CD8-positive, alpha-beta memory T cell (primary cell): Measurements from ENCODE around the gene RXFP4. TPM values are rescaled to one million over a fixed set of nuclear protein-coding genes. Genes with fewer than 3 reads are reported as not detected.
A peak's percentile ranks its signal among the peaks of the same experiment; 100 is the strongest.

ENCODE experiments used
- CTCF ChIA-PET: fragments of 350-600 bp; sonication (Branson Sonifier 250); formaldehyde crosslinking; loops from one replicate; lab custom pipeline; 2021; ENCODE audit warnings: antibody characterized with exemption; lab: Charles Lee
- POLR2A ChIA-PET: fragments of 350-600 bp; sonication (Branson Sonifier 250); formaldehyde crosslinking; loops from one replicate; lab custom pipeline; 2021; ENCODE audit warnings: antibody characterized with exemption; lab: Charles Lee
- DNase-seq, 5 donors: peaks; one replicate each; pipeline versions ENCODE4 v3.0.0 to v3.0.0-alpha.2; 2020 to 2022; ENCODE audit warnings: mixed read lengths in 1 of 5
- H3K27ac ChIP-seq: one replicate; pipeline ENCODE4 v1.7.0; 2013; ENCODE audit warnings: low read depth, mild to moderate bottlenecking, low read length, moderate library complexity
- H3K27me3 ChIP-seq: 2 replicates; pipeline ENCODE4 v1.7.0; 2013; ENCODE audit warnings: low read length, mild to moderate bottlenecking; ENCODE audit not compliant: insufficient read depth, poor library complexity, severe bottlenecking
- H3K36me3 ChIP-seq: 2 replicates; pipeline ENCODE4 v1.7.0; 2013; ENCODE audit warnings: mild to moderate bottlenecking, low read length, moderate library complexity; ENCODE audit not compliant: insufficient read depth
- H3K4me1 ChIP-seq: 2 replicates; pipeline ENCODE4 v1.7.0; 2013; ENCODE audit warnings: mild to moderate bottlenecking, low read length, moderate library complexity; ENCODE audit not compliant: insufficient read depth
- H3K4me3 ChIP-seq: 2 replicates; pipeline ENCODE4 v1.7.0; 2013; ENCODE audit warnings: mild to moderate bottlenecking, low read length
- H3K9me3 ChIP-seq: 2 replicates; pipeline ENCODE4 v1.7.0; 2013; ENCODE audit warnings: mild to moderate bottlenecking, low read length
- H3K27ac Mint-ChIP-seq, 8 donors: one replicate each; pipeline ENCODE4 v1.8.0; 2020 to 2021; ENCODE audit warnings: mixed read lengths in 8 of 8, mild to moderate bottlenecking in 6 of 8, inconsistent platforms in 3 of 8, moderate library complexity in 3 of 8
- H3K27me3 Mint-ChIP-seq, 2 donors: one replicate each; pipeline ENCODE4 v1.8.0; 2020 to 2021; ENCODE audit warnings: mixed read lengths in 2 of 2, mild to moderate bottlenecking in 1 of 2, moderate library complexity in 1 of 2
- H3K36me3 Mint-ChIP-seq, 3 donors: one replicate each; pipeline ENCODE4 v1.8.0; 2020 to 2021; ENCODE audit warnings: mixed read lengths in 3 of 3, inconsistent platforms in 1 of 3, mild to moderate bottlenecking in 1 of 3
- H3K4me1 Mint-ChIP-seq, 3 donors: one replicate each; pipeline ENCODE4 v1.8.0; 2020 to 2021; ENCODE audit warnings: mixed read lengths in 3 of 3, inconsistent platforms in 1 of 3, mild to moderate bottlenecking in 1 of 3
- H3K4me3 Mint-ChIP-seq, 7 donors: one replicate each; pipeline ENCODE4 v1.8.0; 2020 to 2021; ENCODE audit warnings: mixed read lengths in 7 of 7, mild to moderate bottlenecking in 6 of 7, moderate library complexity in 4 of 7, inconsistent platforms in 2 of 7
- H3K9me3 Mint-ChIP-seq, 5 donors: one replicate each; pipeline ENCODE4 v1.8.0; 2020 to 2022; ENCODE audit warnings: mixed read lengths in 5 of 5, mild to moderate bottlenecking in 3 of 5, moderate library complexity in 2 of 5, inconsistent platforms in 1 of 5
- polyA plus RNA-seq: library from polyadenylated mRNA; unstranded; fragments of 300-500 nt; fragmentation: Illumina TruSeq; gene quantifications from one replicate; pipeline ENCODE4 v1.2.3, GENCODE V29; 2021
- total RNA-seq, 2 experiments: library from RNA; stranded (reverse); gene quantifications; one replicate each; pipeline ENCODE4 v1.2.3, GENCODE V29; 2021

Gene RXFP4
- total and polyA plus RNA-seq, 3 experiments from 2014 or later, result 0.29 TPM; not detected in 2

DNA sequence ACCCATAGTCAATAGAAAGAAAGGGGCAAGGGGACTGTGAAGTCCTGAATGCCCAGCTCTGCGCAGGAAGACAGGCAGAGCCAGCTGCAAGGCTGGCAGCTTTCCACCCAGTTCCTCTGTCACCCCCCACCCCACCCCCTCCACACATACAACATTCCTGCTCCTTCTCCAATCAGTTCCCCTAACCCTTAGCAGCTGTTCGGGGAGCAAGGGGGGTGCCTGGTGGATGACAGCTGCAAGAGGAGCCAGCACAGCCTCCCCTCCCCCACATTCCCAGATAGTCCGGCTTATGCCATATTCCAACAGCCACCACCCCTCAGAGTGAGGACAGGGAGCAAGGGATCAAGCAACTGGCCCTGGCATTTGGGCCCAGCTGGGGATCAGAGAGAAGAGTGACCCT, 27.2 kb downstream of the RXFP4 start:
- no peak for DNase-seq
- Mint-ChIP-seq H3K27ac (peak overlapping the region; percentile 78 to 96 (median 92)), H3K4me1 (peaks cover 74 to 79% (median 77%) of the 10 kb centered on the region in 3 donors), H3K36me3 (peaks cover 0 to 84% (median 10%) of the 10 kb centered on the region in 3 donors), H3K9me3 (no peaks in the 10 kb centered on the region), H3K4me3 (peak overlapping the region in 5 of 7 donors; percentile 3 to 76 (median 67)), H3K27me3 (no peaks in the 10 kb centered on the region)
- Histone ChIP-seq H3K9me3 (no peaks in the 10 kb centered on the region), H3K27me3 (no peaks in the 10 kb centered on the region), H3K27ac (no peak overlapping the region), H3K4me1 (peaks cover 76% of the 10 kb centered on the region), H3K4me3 (peak overlapping the region; percentile 8), H3K36me3 (peaks cover 34% of the 10 kb centered on the region)
- ChIA-PET POLR2A (interaction anchor here (3.3 kb wide), 1 partner anchor 8 kb away, joined by 31 read pairs; the partner anchor contains the start of gene ARHGEF2), CTCF (interaction anchor here (1.0 to 3.9 kb wide), 5 partner anchors 9 to 38 kb away, joined by 3 to 34 read pairs (median 4); partner anchors contain the start of gene ARHGEF2)

DNA sequence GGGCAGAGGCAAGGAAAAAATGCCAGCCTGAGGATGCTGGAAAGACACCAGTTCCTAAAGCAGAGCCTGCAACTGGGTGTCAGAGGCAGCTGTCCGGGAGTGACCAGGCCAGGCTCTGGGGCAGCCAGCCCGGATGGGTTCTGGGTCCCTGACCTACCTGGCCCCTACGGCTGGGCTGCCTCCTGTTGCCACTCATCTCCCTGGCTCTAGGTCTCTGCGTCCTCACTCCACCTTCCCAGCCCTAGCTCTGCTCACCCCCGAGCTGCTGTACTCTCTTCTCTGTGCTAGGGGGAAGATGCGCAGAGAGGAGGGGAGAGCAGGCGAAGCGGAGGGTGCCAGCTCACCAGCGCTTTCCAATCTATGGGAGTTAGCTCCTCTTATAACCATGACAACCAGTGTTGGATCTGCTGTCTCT, 27.9 kb downstream of the RXFP4 start:
- ChIA-PET POLR2A (interaction anchor here (0.7 kb wide), 1 partner anchor 9 kb away, joined by 4 read pairs; the partner anchor contains the start of gene ARHGEF2), CTCF (interaction anchor here (3.9 kb wide), 1 partner anchor 8 kb away, joined by 34 read pairs; the partner anchor contains the start of gene ARHGEF2)
- H3K4me1 Mint-ChIP-seq, result peaks cover 80 to 86% (median 84%) of the 10 kb centered on the region in 3 donors
- Histone ChIP-seq H3K27ac (peak overlapping the region; percentile 13), H3K4me3 (no peak overlapping the region), H3K27me3 (no peaks in the 10 kb centered on the region), H3K36me3 (peaks cover 31% of the 10 kb centered on the region), H3K4me1 (peaks cover 84% of the 10 kb centered on the region), H3K9me3 (no peaks in the 10 kb centered on the region)
- peaks cover 0 to 84% (median 7%) of the 10 kb centered on the region in 3 donors for H3K36me3 Mint-ChIP-seq
- no peaks in the 10 kb centered on the region for H3K27me3 Mint-ChIP-seq
- no peak for DNase-seq
- no peaks in the 10 kb centered on the region for H3K9me3 Mint-ChIP-seq
- H3K27ac Mint-ChIP-seq, result peak overlapping the region; percentile 78 to 97 (median 93)
- H3K4me3 Mint-ChIP-seq, result peak overlapping the region in 6 of 7 donors; percentile 26 to 60 (median 44)

DNA sequence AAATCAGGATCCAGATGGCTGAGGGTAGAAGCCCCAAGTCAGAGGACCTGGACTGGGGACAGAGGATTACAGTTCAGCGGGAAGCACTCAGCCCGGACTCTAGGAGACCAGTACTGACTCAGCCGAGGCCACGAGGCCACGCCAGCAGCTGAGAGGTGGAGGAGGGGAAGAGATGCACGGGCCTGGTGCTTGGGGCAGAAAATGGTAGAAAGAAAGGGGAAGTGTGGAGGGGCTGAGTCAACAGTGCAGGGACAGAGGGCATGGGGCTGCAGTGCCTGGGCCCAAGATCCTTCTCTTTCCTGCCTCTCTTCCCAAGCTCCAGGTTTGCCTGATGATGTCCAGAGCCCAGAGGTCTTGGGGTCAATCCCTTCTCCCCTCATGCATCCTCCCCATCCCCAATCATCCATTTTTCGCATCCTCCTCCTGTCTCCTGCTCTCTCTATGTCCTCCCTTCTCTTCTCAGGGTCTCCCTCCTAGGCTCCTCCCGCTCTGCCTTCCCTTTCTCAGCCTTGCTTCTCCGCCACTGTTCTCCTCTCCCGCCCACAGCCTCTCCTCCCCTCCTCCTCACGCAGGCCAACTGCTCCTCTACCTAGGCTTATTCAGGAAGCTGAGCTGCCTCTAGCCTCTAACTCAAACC, 29.2 kb downstream of the RXFP4 start:
- peaks cover 92 to 99% (median 97%) of the 10 kb centered on the region in 3 donors for H3K4me1 Mint-ChIP-seq
- peaks cover 21% of the 10 kb centered on the region for H3K36me3 ChIP-seq
- H3K4me3 Mint-ChIP-seq, result peak overlapping the region; percentile 48 to 75 (median 57)
- CTCF ChIA-PET, result no interaction called here
- POLR2A ChIA-PET, result no interaction called here
- H3K27me3 Mint-ChIP-seq, result no peaks in the 10 kb centered on the region
- peak overlapping the region; percentile 56 for H3K27ac ChIP-seq
- no peaks in the 10 kb centered on the region for H3K9me3 Mint-ChIP-seq
- no peak for DNase-seq
- peak overlapping the region; percentile 83 to 97 (median 93) for H3K27ac Mint-ChIP-seq
- H3K4me1 ChIP-seq, result peaks cover 96% of the 10 kb centered on the region
- no peaks in the 10 kb centered on the region for H3K9me3 ChIP-seq
- no peaks in the 10 kb centered on the region for H3K27me3 ChIP-seq
- H3K36me3 Mint-ChIP-seq, result peaks cover 0 to 75% (median 4%) of the 10 kb centered on the region in 3 donors
- H3K4me3 ChIP-seq, result no peak overlapping the region

DNA sequence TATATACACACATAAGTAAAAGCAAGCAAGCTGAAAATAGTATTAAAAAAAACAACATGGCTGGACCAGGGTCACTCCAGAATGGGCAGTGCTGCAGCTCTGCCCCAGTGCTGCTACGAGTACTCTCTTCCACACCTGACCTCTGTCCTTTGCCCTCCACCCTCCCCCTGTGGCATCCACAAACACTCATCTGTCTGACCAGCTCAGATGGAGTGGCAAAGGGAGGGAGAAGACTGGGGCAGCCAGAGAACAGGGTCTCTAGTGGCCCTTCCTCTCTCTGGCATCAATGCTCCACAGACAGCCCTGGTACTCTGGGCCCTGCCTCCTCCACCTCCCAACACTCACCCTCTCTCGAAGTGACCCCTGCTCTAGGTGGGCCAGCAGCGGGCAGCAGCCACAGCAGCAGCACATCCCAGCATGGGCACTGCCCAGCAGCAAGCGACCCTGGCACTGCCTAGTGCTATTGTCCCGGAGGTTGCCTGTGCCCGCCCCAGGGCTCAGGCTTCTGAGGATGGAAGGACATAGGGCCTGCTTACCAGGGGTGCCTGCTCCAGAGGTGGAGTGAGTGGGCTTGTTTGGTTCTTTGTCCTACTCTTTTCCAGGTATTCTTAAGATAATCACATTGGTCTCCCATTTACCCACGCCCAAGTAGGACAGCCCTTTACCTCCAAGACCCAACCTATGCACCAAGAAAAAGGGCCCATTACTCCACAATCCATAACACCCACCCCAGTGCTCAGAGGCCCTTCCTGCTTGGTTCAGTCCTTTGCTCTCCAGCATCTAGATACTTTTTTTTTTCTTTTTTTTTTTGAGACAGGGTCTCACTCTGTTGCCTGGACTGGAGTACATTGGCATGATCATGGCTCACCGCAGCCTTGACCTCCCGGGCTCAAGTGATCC, 30.7 kb downstream of the RXFP4 start:
- CTCF ChIA-PET, result interaction anchor here (0.7 to 0.9 kb wide), 2 partner anchors 18 to 34 kb away, joined by 3 read pairs; no protein-coding TSS in a partner anchor
- H3K36me3 Mint-ChIP-seq, result peaks cover 0 to 71% (median 4%) of the 10 kb centered on the region in 3 donors
- Histone ChIP-seq H3K27ac (no peak overlapping the region), H3K27me3 (no peaks in the 10 kb centered on the region), H3K4me1 (peaks cover 87% of the 10 kb centered on the region), H3K4me3 (no peak overlapping the region), H3K36me3 (peaks cover 7% of the 10 kb centered on the region), H3K9me3 (no peaks in the 10 kb centered on the region)
- H3K9me3 Mint-ChIP-seq, result no peaks in the 10 kb centered on the region
- peak overlapping the region; percentile 84 to 99 (median 91) for H3K27ac Mint-ChIP-seq
- peak overlapping the region in 6 of 7 donors; percentile 54 to 77 (median 65) for H3K4me3 Mint-ChIP-seq
- POLR2A ChIA-PET, result no interaction called here
- peaks cover 93 to 100% (median 94%) of the 10 kb centered on the region in 3 donors for H3K4me1 Mint-ChIP-seq
- no peaks in the 10 kb centered on the region for H3K27me3 Mint-ChIP-seq
- no peak for DNase-seq

DNA sequence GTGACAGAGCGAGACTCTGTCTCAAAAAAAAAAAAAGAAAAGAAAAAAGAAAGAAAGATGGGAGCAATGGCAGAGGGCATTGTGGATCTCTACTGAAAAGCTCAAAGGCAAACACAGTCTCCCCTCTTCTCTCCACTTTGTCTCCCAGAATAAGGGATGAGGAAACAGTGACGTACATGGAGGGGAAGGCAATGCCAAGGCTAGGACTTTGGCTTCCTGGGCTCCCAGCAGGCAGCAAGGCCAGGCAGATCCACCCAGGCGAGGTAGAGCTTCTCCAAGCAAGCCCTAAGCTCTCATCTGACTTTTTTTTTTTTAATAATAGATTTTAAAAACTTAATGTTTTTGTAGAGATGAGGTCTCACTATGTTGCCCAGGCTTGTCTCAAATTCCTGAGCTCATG, 32.3 kb downstream of the RXFP4 start:
- H3K4me1 Mint-ChIP-seq, result peaks cover 79 to 88% (median 80%) of the 10 kb centered on the region in 3 donors
- Histone ChIP-seq H3K27ac (no peak overlapping the region), H3K36me3 (peaks cover 6% of the 10 kb centered on the region), H3K27me3 (no peaks in the 10 kb centered on the region), H3K9me3 (no peaks in the 10 kb centered on the region), H3K4me3 (no peak overlapping the region), H3K4me1 (peaks cover 72% of the 10 kb centered on the region)
- ChIA-PET CTCF (interaction anchor here (0.5 to 1.3 kb wide), 3 partner anchors 10 to 71 kb away, joined by 3 to 5 read pairs (median 3); no protein-coding TSS in a partner anchor), POLR2A (interaction anchor here (0.8 kb wide), 1 partner anchor 75 kb away, joined by 3 read pairs; no protein-coding TSS in a partner anchor)
- H3K9me3 Mint-ChIP-seq, result no peaks in the 10 kb centered on the region
- H3K4me3 Mint-ChIP-seq, result peak overlapping the region; percentile 49 to 100 (median 98)
- DNase-seq, result no peak
- peaks cover 0 to 64% (median 4%) of the 10 kb centered on the region in 3 donors for H3K36me3 Mint-ChIP-seq
- peak overlapping the region in 7 of 8 donors; percentile 70 to 99 (median 92) for H3K27ac Mint-ChIP-seq
- no peaks in the 10 kb centered on the region for H3K27me3 Mint-ChIP-seq

DNA sequence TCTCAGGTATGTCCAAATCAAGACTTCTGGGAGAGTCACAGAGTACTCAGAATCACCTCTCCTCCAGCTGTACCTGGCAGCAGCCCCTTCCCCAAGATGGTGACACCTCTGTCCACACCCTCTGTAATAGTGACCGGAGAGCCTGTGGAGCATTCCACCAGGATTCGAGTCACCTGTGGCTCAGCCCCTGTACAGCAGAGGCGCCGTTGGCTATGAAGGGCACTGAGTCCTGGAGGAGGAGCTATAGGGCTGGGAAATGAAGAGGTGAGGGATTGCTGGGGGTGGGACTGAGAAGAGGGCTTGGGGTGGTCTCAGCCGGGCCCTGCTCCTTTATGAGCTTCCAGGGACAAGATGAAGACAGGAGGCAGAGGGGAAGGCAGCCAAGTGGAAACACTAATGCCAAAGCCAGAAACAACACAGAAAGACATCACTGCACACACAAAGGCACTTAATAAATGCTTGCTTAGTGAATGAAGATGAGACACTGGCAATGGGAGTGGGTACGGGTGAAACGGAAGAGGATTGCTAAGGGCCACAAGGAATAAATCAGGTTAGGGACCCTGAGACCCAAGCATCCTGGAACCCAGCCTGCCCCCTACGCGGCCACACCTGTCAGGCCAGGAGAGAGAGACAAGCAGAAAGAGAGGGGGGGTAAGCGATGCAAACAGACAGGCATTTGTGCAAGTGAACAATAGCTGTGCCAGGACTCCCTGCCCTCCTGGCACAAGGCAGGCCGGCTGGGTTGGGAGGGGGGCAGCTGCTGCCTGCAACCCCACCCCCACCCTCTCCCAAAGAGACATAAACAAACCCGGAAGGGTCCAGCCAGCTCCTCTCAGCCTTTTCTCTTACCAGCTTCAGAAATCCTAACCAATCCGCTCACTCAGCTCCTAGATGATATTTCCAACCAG, 33.0 kb downstream of the RXFP4 start:
- H3K9me3 ChIP-seq, result no peaks in the 10 kb centered on the region
- no peaks in the 10 kb centered on the region for H3K36me3 ChIP-seq
- peak overlapping the region; percentile 94 for H3K27ac ChIP-seq
- H3K27me3 ChIP-seq, result no peaks in the 10 kb centered on the region
- peak overlapping the region; percentile 91 for H3K4me3 ChIP-seq
- Mint-ChIP-seq H3K27me3 (no peaks in the 10 kb centered on the region), H3K36me3 (peaks cover 0 to 61% (median 4%) of the 10 kb centered on the region in 3 donors), H3K4me1 (peaks cover 77 to 86% (median 78%) of the 10 kb centered on the region in 3 donors), H3K9me3 (no peaks in the 10 kb centered on the region), H3K27ac (peak overlapping the region; percentile 86 to 99 (median 96)), H3K4me3 (peak overlapping the region; percentile 92 to 100 (median 98))
- peaks cover 70% of the 10 kb centered on the region for H3K4me1 ChIP-seq
- ChIA-PET CTCF (interaction anchor here (0.5 to 1.3 kb wide), 3 partner anchors 9 to 71 kb away, joined by 3 to 5 read pairs (median 3); no protein-coding TSS in a partner anchor), POLR2A (interaction anchor here (0.7 to 0.8 kb wide), 2 partner anchors 52 to 76 kb away, joined by 3 to 5 read pairs; no protein-coding TSS in a partner anchor)
- no peak for DNase-seq
